GM18867 (cell line): ENCODE measurements around the gene ADRB2.
A peak's percentile ranks its signal among the peaks of the same experiment; 100 is the strongest.
"Not testable (repeated sequence)": the region's sequence is repeated elsewhere in the genome, so short reads cannot be mapped to it uniquely, and the experiment has no call there.

Experiments used
- ATAC-seq: cut with Tn5 transposase; IDR thresholded peaks from one replicate; pipeline ENCODE4 v1.9.1; 2021; ENCODE audit warnings: mild to moderate bottlenecking, moderate library complexity; ENCODE audit not compliant: unreplicated experiment

Gene ADRB2

DNA sequence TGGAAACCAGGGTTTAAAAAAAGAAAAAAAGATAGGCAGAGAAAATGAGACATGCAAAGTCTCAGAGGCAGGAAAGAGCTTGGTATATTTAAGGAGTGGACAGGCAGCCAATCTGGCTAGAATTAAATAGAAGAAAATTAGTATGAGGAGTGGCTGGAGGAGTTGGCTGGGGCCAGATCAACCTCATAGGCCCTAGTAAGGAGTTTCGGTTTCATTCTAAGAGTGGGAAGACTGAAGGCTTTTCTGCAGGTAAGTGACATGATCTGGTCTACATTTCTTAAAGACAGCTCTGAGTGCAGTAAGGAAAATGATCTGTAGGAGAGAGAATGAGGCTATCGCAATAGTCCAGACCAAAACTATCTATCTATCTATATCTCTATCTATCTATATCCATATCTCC lies 27.5 kb downstream of the ADRB2 start:
- ATAC-seq: peak; percentile 82

DNA sequence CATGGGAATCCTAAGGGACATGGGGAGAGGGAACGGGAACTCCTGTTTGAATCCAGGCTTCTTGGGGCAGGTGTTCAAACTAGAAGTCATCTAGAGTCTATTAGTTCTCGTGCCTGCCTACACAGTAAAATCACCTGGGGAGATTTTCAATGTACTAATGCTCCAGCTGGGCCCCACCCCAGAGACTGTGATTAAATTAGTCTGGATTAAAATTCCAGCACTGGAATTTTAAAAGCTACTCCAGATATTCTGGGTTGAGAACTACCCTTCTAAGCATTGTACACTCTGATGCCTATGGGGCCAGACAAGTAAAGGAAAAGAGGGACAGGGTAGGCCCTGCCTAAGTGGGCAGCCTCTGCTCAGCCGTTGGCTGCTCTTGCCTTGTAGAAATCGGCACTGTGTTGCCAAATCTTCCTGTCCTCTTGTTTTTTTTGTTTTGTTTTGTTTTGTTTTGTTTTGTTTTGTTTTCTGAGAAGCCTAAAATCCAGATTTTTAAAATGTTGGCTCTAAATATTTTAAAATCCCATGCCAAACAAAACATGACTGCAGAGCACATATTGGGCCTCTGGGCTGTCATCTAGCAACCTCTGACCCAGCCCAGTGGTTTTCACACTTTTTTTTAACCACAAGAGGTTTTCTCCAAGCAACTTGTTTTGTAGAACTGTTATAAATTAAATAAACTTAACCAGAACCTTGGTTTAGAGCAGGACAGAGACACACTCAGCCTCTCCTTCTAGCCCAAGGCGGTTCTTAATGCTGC lies 29.0 kb downstream of the ADRB2 start:
- peak; percentile 74 for ATAC-seq

DNA sequence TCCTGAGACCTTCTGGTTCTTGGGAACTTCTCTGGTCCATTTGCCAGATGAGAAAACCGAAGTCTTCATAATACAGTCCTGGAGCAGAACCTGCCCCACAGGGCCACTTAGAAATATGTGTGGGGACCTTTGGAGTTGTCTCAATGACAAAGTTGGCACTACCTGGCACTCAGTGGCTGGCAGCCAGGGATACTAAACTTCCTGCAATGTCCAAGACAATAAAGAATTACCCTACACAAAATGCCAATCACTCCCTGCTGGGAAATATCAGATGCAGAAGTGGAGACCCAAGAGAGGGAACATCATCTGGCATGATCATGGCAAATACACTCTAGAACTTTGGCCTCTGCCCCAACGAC lies 29.6 kb downstream of the ADRB2 start:
- peak; percentile 14 for ATAC-seq

DNA sequence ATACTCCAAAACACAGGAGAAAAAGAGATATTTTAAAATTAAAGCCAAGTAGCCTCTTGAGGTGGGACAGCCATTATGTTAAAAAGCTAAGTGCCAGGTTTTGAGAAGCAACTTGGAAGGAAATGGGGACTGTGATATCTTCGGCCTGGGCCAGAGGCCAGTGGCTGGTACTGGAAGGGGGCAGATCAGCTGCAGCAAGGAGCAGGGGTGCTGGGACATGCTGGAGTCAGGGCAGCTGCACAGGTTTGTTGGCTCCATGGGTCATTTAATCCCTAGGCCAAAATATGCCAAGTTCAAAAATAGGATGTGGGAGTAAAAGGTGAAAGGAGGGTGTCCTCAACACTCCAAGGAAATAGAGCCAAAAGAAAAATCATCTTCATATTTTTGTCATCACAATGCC lies 30.0 kb downstream of the ADRB2 start:
- no peak for ATAC-seq

DNA sequence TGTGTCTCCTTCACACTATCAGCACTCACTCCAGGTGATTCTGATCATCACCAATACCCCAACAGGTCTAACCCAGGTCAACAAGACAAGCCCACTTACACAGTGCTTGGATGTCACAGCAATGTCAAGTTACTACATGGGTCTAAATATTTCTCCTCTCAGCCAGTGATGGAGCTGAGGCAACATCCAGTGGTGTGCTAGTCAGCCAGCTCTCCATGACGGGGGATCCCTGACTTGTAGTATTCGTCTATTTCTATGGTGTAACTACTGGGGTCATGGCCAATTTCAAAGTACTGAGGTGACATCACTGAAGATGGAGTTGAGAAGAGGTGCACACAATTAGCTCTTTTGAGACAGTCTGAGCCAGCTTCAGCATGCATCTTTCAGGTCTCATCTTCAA lies 31.1 kb downstream of the ADRB2 start:
- ATAC-seq: no peak

DNA sequence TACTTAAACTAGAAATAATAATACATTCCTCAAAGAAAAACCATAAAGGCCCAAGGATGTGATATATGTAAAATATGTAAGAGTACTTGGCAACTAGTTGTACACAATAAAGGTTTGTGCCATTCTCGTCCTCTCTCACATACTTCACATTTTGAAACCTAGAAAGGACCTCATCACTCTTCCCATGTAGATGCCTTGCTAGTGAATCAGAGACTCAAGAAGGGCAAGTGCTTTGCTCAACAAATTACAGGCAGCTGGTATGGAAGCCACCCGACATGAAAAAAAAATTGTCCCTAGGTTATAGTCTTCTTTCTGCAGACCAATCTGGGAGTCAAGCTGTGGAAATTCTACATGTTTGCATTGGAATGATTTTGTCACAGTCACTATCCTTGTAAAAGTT lies 31.7 kb downstream of the ADRB2 start:
- no peak for ATAC-seq

DNA sequence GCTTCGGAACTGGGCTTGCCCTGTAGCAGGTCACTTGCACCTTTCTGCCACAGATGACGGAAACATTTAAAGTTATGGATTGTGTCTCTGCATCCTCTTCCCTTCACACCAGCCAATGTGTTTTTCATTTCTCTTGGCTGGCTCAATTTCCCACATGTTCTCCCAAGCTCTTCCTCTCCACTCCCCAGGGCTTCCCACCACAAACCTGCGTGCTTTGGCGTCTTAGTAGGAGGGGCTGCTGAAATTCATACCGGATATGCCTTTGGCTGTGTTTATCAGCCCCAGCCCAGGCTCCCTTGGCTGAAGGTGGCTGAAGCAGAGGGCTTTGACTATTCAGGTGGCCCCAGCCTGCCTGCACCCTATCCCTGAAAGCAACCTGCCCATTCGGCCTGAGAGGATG lies 32.1 kb downstream of the ADRB2 start:
- no peak for ATAC-seq

DNA sequence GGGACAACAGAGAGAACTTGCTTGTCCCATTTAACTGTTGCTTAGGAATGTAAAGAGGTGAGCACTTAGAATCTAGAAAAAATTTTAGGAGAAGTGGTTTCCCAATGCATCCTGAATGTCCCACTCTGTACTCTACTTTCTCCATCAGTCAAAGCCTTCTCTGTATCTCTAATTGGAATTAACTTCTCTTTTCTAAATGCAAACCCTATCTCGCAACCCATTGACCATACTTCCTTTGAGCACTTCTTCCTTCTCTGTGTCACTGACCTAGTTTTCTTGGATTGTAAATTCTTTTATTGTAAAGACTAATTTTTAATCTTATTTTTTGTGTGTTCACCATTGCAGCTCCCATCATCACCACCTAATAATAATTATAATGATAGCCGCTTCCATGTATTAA lies 33.3 kb downstream of the ADRB2 start:
- no peak for ATAC-seq

DNA sequence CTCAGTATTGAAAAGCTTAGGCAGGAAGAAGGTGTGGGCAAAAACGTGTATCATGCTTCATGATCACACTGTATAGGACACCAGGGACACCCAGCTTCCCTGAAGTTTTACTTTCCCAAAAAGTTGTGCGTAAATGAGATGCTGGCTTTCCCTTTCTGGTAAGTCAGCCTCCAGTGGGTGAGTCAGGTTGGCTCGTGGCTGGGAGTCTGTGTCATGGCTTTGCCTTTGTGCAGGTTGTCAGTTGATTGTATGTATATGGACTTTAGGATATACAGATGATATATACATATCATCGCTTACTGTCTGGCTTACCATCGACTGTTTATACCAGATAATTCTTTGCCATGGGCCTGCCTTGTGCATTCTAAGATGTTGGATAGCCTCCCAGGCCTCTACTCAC lies 34.2 kb downstream of the ADRB2 start:
- ATAC-seq: no peak

DNA sequence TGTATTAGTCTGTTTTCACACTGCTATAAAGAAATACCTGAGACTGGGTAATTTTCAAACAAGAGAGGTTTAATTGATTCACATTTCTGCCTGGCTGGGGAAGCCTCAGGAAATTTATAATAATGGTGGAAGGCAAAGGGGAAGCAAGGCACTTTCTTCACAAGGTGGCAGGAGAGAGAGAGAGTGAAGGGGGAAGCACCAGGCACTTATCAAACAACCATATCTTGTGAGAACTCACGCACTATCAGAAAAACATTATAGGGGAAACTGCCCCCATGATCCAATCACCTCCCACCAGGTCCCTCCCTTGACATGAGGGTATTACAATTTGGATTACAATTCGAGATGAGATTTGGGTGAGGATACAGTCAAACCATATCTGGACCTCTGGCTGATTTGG lies 34.7 kb downstream of the ADRB2 start:
- no peak for ATAC-seq

DNA sequence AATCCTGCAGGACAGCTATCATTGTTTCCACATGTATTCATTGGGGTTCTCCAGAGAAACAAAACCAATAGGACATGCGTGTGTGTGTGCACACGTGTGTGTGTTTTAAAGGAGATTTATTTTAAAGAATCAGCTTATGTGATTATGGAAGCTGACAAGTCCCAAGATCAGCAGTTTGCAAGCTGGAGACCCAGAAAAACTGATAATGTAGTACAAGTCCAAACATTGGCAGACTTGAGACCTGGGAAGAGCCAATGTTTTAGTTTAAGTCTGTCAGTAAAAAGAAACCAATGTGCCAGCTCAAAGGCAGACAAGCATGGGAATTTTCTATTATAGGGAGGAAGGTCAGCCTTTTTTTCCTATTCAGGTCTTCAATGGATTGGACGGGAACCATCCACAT lies 35.3 kb downstream of the ADRB2 start:
- ATAC-seq: no peak

DNA sequence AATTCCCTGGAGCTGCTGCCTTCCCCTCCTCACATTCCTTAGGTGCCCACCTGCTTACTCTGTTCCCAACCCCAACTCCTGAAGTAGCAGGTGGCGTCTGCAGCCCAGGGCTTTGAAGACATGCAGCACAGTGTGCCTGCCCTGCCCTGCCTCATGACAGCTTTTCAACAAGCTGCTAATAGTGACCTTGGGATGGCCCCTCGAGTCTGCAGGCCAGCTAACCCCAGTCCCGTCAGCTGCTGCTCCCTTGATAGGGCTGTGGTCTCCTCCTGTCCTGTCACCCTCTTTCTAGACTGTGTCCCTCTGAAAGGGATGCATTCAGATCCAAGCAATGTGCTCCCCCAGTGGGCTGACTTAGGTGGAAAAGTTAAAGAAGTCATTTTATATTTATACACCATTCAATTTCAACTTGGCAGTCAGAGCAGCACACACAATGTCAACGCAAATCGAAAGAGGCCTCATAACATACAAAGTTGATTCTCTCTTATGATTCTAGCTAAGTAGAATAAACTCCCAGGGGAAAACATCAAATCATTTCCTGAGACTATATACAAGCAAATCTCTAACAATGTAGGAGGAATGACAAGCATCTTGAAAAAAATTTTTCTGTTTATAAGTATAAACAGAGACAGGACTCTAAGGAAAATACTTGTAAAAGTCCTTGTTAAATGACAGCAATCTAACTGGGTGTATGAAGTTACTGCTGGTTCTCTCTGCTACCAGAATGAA lies 37.9 kb downstream of the ADRB2 start:
- ATAC-seq: no peak

DNA sequence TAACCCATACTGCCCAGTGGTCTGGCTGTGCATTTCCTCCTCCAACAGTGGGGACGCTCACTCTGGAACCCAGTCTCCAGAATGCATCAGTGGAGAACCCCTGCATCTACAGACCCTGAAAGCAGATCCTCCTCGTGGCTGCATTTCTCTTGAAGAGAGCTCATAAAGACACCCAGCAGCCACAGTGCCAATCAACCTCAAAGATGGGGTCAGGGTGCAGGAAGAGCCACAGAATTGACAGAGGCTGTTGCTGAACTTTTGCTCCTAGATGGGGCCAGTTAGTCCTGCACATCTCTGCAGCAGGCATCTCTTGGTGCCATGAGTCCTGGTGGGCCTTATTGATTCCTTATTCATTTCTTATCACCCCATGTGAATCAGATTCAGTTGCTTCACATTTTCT lies 39.6 kb downstream of the ADRB2 start:
- no peak for ATAC-seq

DNA sequence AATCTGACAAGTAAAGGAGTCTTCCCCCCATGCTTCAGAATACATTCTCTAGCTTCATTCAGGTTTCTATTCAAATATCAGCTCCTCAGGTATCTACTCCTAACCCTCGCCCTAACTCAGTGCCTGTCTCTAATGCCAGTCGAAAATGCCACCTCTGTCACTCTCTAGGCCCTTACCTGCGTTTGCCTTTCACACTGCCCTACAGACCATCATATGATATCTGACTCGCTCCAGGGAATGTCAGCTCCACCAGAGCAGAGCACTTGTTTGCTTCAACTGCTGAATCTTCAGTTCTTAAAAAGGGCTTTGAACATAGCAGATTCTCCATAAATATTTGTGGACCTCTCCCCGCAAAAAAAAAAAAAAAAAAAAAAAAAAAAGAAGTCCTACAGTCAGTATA lies 46.7 kb downstream of the ADRB2 start:
- ATAC-seq: no peak

DNA sequence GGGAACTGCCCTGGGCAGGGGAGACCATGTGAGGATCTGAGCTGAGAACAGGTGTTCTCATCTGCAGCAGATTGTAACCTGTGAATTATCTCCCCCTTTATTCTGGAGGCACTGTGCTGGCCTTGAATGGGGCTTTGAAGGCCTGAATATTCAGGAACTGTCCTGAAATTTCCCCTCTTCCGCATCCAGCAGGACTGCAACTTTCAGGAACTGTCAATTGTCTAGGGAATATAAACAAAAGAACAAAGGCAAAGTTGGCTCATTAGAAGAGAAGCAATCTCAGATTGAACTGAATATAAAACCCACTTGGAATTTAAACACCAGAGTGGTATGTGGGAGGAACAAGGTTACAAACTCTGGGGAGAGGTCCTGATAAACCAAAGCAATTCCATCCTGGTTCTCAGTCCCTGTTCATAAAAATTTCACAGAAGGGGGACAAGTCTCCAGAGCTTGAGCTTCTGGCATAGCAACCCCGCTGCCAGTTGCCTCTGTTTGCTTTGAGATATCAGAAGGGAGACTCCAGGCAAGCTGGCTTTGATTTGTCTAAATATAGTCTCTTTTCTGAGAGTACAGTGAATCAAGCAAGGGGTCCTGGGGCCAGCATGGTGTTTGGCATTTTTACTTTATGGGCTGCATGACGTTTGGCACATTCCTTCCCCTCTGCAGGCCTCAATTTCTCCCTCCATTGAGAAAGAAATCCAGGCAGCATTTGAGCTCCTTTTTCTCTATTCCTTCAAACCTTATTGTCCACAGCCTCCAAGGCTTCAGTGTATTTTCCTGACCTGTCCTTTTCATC lies 47.5 kb downstream of the ADRB2 start:
- no peak for ATAC-seq

DNA sequence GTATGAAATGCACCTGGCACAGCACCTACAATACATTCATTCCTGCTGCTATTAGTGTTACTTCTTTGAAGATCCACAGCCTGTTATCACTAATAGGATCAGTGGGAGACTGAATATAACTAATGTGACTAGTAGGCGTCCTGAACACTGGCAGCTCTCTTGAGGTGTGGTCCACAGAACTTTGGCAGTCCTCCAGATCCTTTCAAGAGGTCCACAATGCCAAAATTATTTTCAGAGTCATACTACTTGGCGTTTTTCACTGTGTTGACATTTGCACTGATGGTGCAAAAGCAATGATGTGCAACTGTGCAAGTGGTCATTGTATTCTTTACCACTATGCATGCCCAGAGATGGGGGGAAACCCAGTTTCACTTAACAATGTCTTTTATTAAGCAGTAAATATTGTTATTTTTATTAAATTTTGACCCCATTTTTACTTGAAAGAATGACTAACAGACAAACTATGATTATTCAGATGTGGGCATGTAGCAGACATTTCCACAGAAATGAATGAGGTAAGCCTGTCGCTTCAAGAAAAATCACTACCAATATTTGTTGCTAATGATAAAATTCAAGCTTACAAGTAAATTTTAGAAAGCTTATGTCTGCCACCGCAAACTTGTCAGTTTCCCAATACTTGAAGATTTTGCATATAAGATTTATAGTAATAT lies 48.9 kb downstream of the ADRB2 start:
- no peak for ATAC-seq

DNA sequence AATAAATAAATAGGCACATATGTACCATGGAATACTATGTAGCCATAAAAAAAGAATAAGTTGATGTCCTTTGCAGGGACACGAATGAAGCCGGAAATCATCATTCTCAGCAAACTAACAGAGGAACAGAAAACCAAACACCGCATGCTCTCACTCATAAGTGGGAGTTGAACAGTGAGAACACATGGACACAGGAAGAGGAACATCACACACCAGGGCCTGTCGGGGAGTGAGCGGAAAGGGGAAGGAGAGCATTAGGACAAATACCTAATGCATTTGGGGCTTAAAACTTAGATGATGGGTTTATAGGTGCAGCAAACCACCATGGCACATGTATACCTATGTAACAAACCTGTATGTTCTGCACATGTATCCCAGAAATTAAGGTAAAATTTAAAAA lies 51.0 kb downstream of the ADRB2 start:
- ATAC-seq: not testable (repeated sequence)
